Esophagus (tissue), 2 donors: Measurements from ENCODE around the gene ATP8B3. TPM values are rescaled to one million over a fixed set of nuclear protein-coding genes. Genes with fewer than 3 reads are reported as not detected.

Source experiments
- H3K27ac ChIP-seq, 2 donors: one replicate each; pipeline ENCODE4 v1.5.1; 2013; ENCODE audit warnings: low read depth in 2 of 2, mild to moderate bottlenecking in 2 of 2, inconsistent platforms in 1 of 2, low read length in 1 of 2, moderate library complexity in 1 of 2
- H3K27me3 ChIP-seq, 2 donors: one replicate each; pipeline ENCODE4 v1.6.1; 2013; ENCODE audit warnings: low read length in 2 of 2, control low read depth in 1 of 2, mild to moderate bottlenecking in 1 of 2; ENCODE audit not compliant: insufficient read depth in 2 of 2, control insufficient read depth in 1 of 2
- H3K36me3 ChIP-seq, 2 donors: one replicate each; pipeline ENCODE4 v1.6.1; 2013; ENCODE audit warnings: low read length in 1 of 2; ENCODE audit not compliant: control insufficient read depth in 2 of 2, insufficient read depth in 2 of 2
- H3K4me1 ChIP-seq, 2 donors: one replicate each; pipeline ENCODE4 v1.6.1; 2013; ENCODE audit warnings: low read length in 1 of 2; ENCODE audit not compliant: control insufficient read depth in 2 of 2, insufficient read depth in 2 of 2
- H3K4me3 ChIP-seq, 2 donors: one replicate each; pipeline ENCODE4 v1.5.1; 2013; ENCODE audit warnings: low read length in 2 of 2, mild to moderate bottlenecking in 2 of 2, low read depth in 1 of 2, moderate library complexity in 1 of 2
- H3K9me3 ChIP-seq, 2 donors: one replicate each; pipeline ENCODE4 v1.6.1; 2013; ENCODE audit warnings: mild to moderate bottlenecking in 2 of 2, low read depth in 1 of 2, low read length in 1 of 2, moderate library complexity in 1 of 2; ENCODE audit not compliant: control insufficient read depth in 2 of 2, insufficient read depth in 1 of 2
- WGBS, 2 donors: extraction: QIAGEN DNeasy Blood & Tissue Kit; methylation state at CpG; one replicate each; pipeline ENCODE4 v1.1.7; 2013; 5-methylcytosine and 5-hydroxymethylcytosine counted together
- polyA plus RNA-seq, 2 donors: library from polyadenylated mRNA; stranded (reverse); fragments of 200-250 nt; gene quantifications; one replicate each; pipeline ENCODE4 v1.2.3, GENCODE V29; 2013
- donor health status: healthy with polysubstance abuse.
- donor health status: Bipolar disorder and iron deficiency.

ATP8B3 gene
- polyA plus RNA-seq, 2 donors: 0.68 to 1.2 TPM

DNA sequence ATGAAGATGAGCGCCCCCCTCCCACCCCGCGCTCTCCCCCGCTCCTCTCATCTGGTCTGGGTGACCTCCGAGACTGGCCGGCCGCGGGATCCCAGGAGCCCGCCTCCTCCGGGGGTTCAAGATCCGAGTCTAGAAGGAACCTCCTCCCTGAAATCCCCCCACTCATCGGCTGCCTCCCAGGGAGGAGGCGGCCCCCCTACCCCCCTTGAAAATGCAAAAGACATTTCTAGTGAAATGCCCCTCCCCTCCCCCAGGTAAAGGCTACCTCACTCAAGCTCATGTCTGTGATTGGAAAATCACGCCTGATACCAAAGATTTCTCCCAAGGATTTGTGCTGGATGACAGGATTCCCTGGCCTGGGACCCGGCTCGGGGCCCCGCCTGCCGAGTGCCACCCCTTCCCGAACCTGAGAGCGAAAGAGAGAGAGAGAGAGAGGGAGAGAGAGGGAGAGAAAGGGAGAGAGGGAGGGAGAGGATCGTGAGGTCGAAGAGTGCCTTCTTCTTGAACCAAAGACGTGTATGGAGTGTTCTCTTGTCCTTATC is 35.4 kb downstream of the ATP8B3 start:
- H3K9me3 ChIP-seq: peaks cover 2 to 7% of the 10 kb centered on the region in 2 donors
- H3K4me3 ChIP-seq: no peak overlapping the region
- H3K27ac ChIP-seq: no peak overlapping the region
- 9 to 15% methylated on average over 23 of the region's 23 CpGs for WGBS, 2 donors
- H3K36me3 ChIP-seq: no peaks in the 10 kb centered on the region
- H3K4me1 ChIP-seq: peaks cover 3 to 5% of the 10 kb centered on the region in 2 donors
- H3K27me3 ChIP-seq: peaks cover 0 to 15% of the 10 kb centered on the region in 2 donors

GRCh38 chr19:1775951-1776605 is 36.0 kb downstream of the ATP8B3 start:
- 4 to 8% methylated on average over 39 to 50 of the region's 50 CpGs for WGBS, 2 donors
- no peak overlapping the region for H3K4me3 ChIP-seq
- peaks cover 2 to 8% of the 10 kb centered on the region in 2 donors for H3K9me3 ChIP-seq
- no peak overlapping the region for H3K27ac ChIP-seq
- H3K36me3 ChIP-seq: no peaks in the 10 kb centered on the region
- H3K4me1 ChIP-seq: peaks cover 3 to 5% of the 10 kb centered on the region in 2 donors
- H3K27me3 ChIP-seq: peaks cover 0 to 15% of the 10 kb centered on the region in 2 donors

- H3K9me3 ChIP-seq: peaks cover 2 to 9% of the 10 kb centered on the region in 2 donors
- no peaks in the 10 kb centered on the region for H3K36me3 ChIP-seq
- 18 to 26% methylated on average over 49 to 59 of the region's 59 CpGs for WGBS, 2 donors
- H3K27me3 ChIP-seq: peaks cover 0 to 15% of the 10 kb centered on the region in 2 donors
- H3K4me1 ChIP-seq: peaks cover 3 to 5% of the 10 kb centered on the region in 2 donors
- no peak overlapping the region for H3K27ac ChIP-seq
- H3K4me3 ChIP-seq: no peak overlapping the region
These were observed 36.9 kb downstream of the ATP8B3 start for GRCh38 chr19:1774989-1775772.

GRCh38 chr19:1773184-1773583 is 38.9 kb downstream of the ATP8B3 start:
- H3K36me3 ChIP-seq: no peaks in the 10 kb centered on the region
- H3K27me3 ChIP-seq: peaks cover 0 to 23% of the 10 kb centered on the region in 2 donors
- peaks cover 2 to 9% of the 10 kb centered on the region in 2 donors for H3K9me3 ChIP-seq
- H3K4me3 ChIP-seq: no peak overlapping the region
- WGBS, 2 donors: 39% methylated on average over 8 of the region's 8 CpGs
- peak overlapping the region; percentile 68 to 88 for H3K27ac ChIP-seq
- peaks cover 3 to 5% of the 10 kb centered on the region in 2 donors for H3K4me1 ChIP-seq

GRCh38 chr19:1770866-1771576 is 41.1 kb downstream of the ATP8B3 start:
- Histone ChIP-seq H3K27ac (no peak overlapping the region), H3K4me3 (peak overlapping the region in 1 of 2 donors; percentile 8), H3K36me3 (no peaks in the 10 kb centered on the region), H3K9me3 (peaks cover 2 to 7% of the 10 kb centered on the region in 2 donors), H3K27me3 (peaks cover 0 to 27% of the 10 kb centered on the region in 2 donors), H3K4me1 (peaks cover 3 to 6% of the 10 kb centered on the region in 2 donors)
- 87 to 91% methylated on average over 4 of the region's 4 CpGs for WGBS, 2 donors

DNA sequence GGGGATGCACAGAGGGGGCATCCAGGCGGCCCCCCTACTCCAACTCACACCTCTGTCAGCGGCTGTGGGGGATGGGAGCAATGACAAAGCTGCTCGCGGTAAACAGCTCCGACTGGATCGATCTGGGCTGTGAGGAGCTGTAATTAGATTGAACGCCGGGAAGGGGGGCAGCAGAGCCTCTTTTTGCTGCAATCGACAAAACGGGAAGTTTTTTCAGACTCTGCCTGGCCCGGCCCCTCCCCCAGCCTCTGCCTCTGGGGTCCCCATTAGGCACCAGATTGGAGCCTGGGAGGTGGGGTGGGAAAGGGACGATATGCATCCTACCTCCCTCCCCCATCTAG is 42.5 kb downstream of the ATP8B3 start:
- H3K27ac ChIP-seq: no peak overlapping the region
- peaks cover 0 to 30% of the 10 kb centered on the region in 2 donors for H3K27me3 ChIP-seq
- no peaks in the 10 kb centered on the region for H3K36me3 ChIP-seq
- 11% methylated on average over 12 of the region's 12 CpGs for WGBS, 2 donors
- peaks cover 0 to 4% of the 10 kb centered on the region in 2 donors for H3K9me3 ChIP-seq
- no peak overlapping the region for H3K4me3 ChIP-seq
- H3K4me1 ChIP-seq: peaks cover 2 to 6% of the 10 kb centered on the region in 2 donors

GRCh38 chr19:1768918-1769644 is 43.0 kb downstream of the ATP8B3 start:
- Histone ChIP-seq H3K27me3 (peaks cover 0 to 34% of the 10 kb centered on the region in 2 donors), H3K27ac (no peak overlapping the region), H3K4me3 (no peak overlapping the region), H3K36me3 (no peaks in the 10 kb centered on the region), H3K9me3 (peaks cover 0 to 4% of the 10 kb centered on the region in 2 donors), H3K4me1 (peaks cover 0 to 5% of the 10 kb centered on the region in 2 donors)
- WGBS, 2 donors: 75 to 77% methylated on average over 9 of the region's 9 CpGs

GRCh38 chr19:1768248-1768647 is 43.8 kb downstream of the ATP8B3 start:
- Histone ChIP-seq H3K4me3 (no peak overlapping the region), H3K27me3 (peaks cover 0 to 40% of the 10 kb centered on the region in 2 donors), H3K27ac (no peak overlapping the region), H3K9me3 (peaks cover 0 to 4% of the 10 kb centered on the region in 2 donors), H3K36me3 (no peaks in the 10 kb centered on the region), H3K4me1 (peaks cover 0 to 1% of the 10 kb centered on the region in 2 donors)
- 22 to 26% methylated on average over 13 of the region's 13 CpGs for WGBS, 2 donors
